Lower leg skin (tissue), 3 donors: ENCODE measurements around the gene MEI1.

ENCODE experiments used
- POLR2A ChIP-seq, 2 donors: fragments of 450-650 bp; IDR thresholded peaks; one replicate each; pipeline ENCODE4 v1.6.1; 2016 to 2017; ENCODE audit warnings: antibody characterized with exemption in 2 of 2, mild to moderate bottlenecking in 1 of 2, moderate library complexity in 1 of 2
- TF ChIP-seq, protein P1 (sequence below), 3 donors: fragments of 450-650 bp; IDR thresholded peaks; one replicate each; pipeline ENCODE4 v1.5.1; 2016; ENCODE audit warnings: antibody characterized with exemption in 3 of 3, mild to moderate bottlenecking in 3 of 3, moderate library complexity in 2 of 3

GRCh38 chr22:41656556-41656955 is 42.7 kb upstream of the MEI1 start:
- TF ChIP-seq, protein P1, sequence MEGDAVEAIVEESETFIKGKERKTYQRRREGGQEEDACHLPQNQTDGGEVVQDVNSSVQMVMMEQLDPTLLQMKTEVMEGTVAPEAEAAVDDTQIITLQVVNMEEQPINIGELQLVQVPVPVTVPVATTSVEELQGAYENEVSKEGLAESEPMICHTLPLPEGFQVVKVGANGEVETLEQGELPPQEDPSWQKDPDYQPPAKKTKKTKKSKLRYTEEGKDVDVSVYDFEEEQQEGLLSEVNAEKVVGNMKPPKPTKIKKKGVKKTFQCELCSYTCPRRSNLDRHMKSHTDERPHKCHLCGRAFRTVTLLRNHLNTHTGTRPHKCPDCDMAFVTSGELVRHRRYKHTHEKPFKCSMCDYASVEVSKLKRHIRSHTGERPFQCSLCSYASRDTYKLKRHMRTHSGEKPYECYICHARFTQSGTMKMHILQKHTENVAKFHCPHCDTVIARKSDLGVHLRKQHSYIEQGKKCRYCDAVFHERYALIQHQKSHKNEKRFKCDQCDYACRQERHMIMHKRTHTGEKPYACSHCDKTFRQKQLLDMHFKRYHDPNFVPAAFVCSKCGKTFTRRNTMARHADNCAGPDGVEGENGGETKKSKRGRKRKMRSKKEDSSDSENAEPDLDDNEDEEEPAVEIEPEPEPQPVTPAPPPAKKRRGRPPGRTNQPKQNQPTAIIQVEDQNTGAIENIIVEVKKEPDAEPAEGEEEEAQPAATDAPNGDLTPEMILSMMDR (IDR thresholded peaks at IDR 0.05), result no peak
- TF ChIP-seq POLR2A (IDR thresholded peaks at IDR 0.05), result no peak
